ENCODE data around the gene DDX55.

GRCh38 chr12:123578243-123578642 is 23.7 kb upstream of the DDX55 start:
- no peak for TF ChIP-seq TAF1 (IDR thresholded peaks at IDR 0.05; ENCODE audit: borderline replicate concordance, insufficient read depth, low read length)
- no peak for TF ChIP-seq POLR2AphosphoS5 (IDR thresholded peaks at IDR 0.05; ENCODE audit: low read depth, low read length)
- TF ChIP-seq REST (IDR thresholded peaks at IDR 0.05; ENCODE audit: insufficient read depth in 1 of 2, low read depth in 2 of 2, low read length in 2 of 2) = no peak
- no peak for TF ChIP-seq SIN3A (IDR thresholded peaks at IDR 0.05; ENCODE audit: borderline replicate concordance, insufficient read depth, low read length)
